Glutamatergic neuron (in vitro differentiated cells): ENCODE data around the gene DGUOK. TPM values are rescaled to one million over a fixed set of nuclear protein-coding genes. Genes with fewer than 3 reads are reported as not detected.

Experiments used
- DNase-seq: peaks from one replicate; pipeline ENCODE4 v3.0.0; 2022
- H3K27ac Mint-ChIP-seq: one replicate; pipeline ENCODE4 v1.8.0; 2020; ENCODE audit warnings: mild to moderate bottlenecking, mixed read lengths, inconsistent platforms; ENCODE audit not compliant: unreplicated experiment
- H3K27me3 Mint-ChIP-seq: one replicate; pipeline ENCODE4 v1.8.0; 2020; ENCODE audit warnings: mild to moderate bottlenecking, moderate library complexity, mixed read lengths, inconsistent platforms; ENCODE audit not compliant: unreplicated experiment
- H3K36me3 Mint-ChIP-seq: one replicate; pipeline ENCODE4 v1.8.0; 2020; ENCODE audit warnings: mild to moderate bottlenecking, mixed read lengths, inconsistent platforms; ENCODE audit not compliant: unreplicated experiment
- H3K4me1 Mint-ChIP-seq: one replicate; pipeline ENCODE4 v1.8.0; 2020; ENCODE audit warnings: mild to moderate bottlenecking, low read depth, mixed read lengths, inconsistent platforms; ENCODE audit not compliant: unreplicated experiment
- H3K4me3 Mint-ChIP-seq: one replicate; pipeline ENCODE4 v1.8.0; 2020; ENCODE audit warnings: mild to moderate bottlenecking, mixed read lengths, inconsistent platforms; ENCODE audit not compliant: unreplicated experiment
- H3K9me3 Mint-ChIP-seq: one replicate; pipeline ENCODE4 v1.8.0; 2020; ENCODE audit warnings: mild to moderate bottlenecking, moderate library complexity, mixed read lengths, inconsistent platforms; ENCODE audit not compliant: unreplicated experiment
- total RNA-seq: library from RNA; stranded (reverse); fragmentation: NEBNext Ultra II Directional; extraction: Animal tissue kit (Norgen Biotek cat#: 25700); gene quantifications from one replicate; pipeline ENCODE4 v1.2.1, GENCODE V29; 2021; ENCODE audit not compliant: unreplicated experiment
- TF ChIP-seq, protein P1 (sequence below): fragments of 200-600 bp; sonication (generic); IDR thresholded peaks from one replicate; pipeline ENCODE4 v1.5.0; 2021; ENCODE audit not compliant: partially characterized antibody, unreplicated experiment

DGUOK gene
- total RNA-seq, 1 donor from 2014 or later = 96.8 TPM

DNA sequence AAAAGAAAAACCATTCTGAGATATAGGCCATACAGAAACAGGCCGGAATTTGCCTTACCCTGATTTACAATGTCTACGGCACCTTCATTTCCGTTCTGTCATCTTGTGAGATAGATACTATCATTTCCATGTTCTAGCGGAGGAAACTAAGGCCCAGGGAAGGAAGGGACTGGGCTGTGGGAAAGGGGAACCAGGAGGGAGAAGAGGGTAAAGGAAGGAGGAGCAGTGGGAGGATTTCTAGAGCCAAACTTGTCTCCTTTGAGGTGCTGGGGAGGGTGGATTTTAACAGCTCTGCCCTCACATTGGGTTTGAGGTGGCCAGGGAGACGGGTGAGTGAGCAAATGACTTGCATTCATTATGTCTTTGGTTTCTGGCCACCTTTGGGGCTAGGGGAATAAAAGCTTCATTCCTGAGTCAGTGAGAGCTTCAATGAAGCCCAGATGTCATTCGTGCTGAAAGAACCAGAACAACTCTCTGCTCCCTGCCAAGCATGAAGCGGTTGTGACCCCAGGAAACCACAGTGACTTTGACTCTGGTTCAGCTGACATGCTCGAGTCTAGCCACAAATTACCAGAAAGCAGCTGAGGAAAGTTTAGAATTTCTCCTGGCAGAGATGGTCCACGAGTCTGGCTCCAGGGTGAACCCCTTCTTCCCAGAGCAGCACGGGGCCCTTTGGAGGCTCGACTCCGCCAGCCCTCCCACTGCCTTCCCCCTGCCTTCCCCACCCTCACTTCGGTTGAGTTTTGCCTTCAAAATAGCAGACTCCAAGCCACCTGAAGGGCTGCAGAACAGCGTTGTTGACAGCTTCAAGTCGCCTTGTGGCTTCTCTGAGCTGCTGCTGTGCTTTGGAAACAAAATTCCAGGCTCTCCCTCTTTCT lies 30.1 kb upstream of the DGUOK start:
- Mint-ChIP-seq H3K27ac (no peak overlapping the region), H3K4me1 (peaks cover 2% of the 10 kb centered on the region), H3K27me3 (peaks cover 4% of the 10 kb centered on the region), H3K9me3 (peaks cover 2% of the 10 kb centered on the region), H3K4me3 (no peak overlapping the region), H3K36me3 (no peaks in the 10 kb centered on the region)
- TF ChIP-seq, protein P1, sequence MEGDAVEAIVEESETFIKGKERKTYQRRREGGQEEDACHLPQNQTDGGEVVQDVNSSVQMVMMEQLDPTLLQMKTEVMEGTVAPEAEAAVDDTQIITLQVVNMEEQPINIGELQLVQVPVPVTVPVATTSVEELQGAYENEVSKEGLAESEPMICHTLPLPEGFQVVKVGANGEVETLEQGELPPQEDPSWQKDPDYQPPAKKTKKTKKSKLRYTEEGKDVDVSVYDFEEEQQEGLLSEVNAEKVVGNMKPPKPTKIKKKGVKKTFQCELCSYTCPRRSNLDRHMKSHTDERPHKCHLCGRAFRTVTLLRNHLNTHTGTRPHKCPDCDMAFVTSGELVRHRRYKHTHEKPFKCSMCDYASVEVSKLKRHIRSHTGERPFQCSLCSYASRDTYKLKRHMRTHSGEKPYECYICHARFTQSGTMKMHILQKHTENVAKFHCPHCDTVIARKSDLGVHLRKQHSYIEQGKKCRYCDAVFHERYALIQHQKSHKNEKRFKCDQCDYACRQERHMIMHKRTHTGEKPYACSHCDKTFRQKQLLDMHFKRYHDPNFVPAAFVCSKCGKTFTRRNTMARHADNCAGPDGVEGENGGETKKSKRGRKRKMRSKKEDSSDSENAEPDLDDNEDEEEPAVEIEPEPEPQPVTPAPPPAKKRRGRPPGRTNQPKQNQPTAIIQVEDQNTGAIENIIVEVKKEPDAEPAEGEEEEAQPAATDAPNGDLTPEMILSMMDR = no peak
- no peak for DNase-seq

DNA sequence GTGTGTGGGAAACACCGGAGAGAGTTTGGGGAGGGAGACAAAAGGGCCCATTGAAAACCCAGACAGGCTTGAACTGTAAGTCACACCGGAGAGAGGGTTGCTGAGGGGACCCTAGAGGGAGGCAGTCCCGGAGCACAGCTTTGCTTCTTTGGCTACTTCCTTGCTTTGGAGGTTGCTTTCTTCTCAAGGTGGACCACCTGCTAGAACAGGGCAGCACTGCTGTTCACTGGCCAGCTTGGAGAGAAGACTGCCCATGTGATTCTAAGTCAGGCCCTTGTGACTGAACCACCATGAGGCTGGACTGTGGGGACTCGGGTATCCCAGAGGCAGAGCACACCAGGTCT lies 29.5 kb upstream of the DGUOK start:
- peaks cover 3% of the 10 kb centered on the region for H3K27me3 Mint-ChIP-seq
- DNase-seq = no peak
- no peak overlapping the region for H3K27ac Mint-ChIP-seq
- H3K4me3 Mint-ChIP-seq = no peak overlapping the region
- peaks cover 4% of the 10 kb centered on the region for H3K9me3 Mint-ChIP-seq
- H3K4me1 Mint-ChIP-seq = peaks cover 2% of the 10 kb centered on the region
- TF ChIP-seq, protein P1 = no peak
- no peaks in the 10 kb centered on the region for H3K36me3 Mint-ChIP-seq

GRCh38 chr2:73897934-73898333 lies 28.7 kb upstream of the DGUOK start:
- Mint-ChIP-seq H3K27me3 (peaks cover 5% of the 10 kb centered on the region), H3K4me1 (peaks cover 2% of the 10 kb centered on the region), H3K36me3 (no peaks in the 10 kb centered on the region), H3K27ac (no peak overlapping the region), H3K9me3 (peaks cover 4% of the 10 kb centered on the region), H3K4me3 (no peak overlapping the region)
- DNase-seq = no peak
- TF ChIP-seq, protein P1 = no peak

GRCh38 chr2:73899801-73900336 lies 26.8 kb upstream of the DGUOK start:
- H3K4me1 Mint-ChIP-seq = peaks cover 2% of the 10 kb centered on the region
- H3K4me3 Mint-ChIP-seq = no peak overlapping the region
- no peak overlapping the region for H3K27ac Mint-ChIP-seq
- TF ChIP-seq, protein P1 = no peak
- H3K27me3 Mint-ChIP-seq = peaks cover 3% of the 10 kb centered on the region
- no peak for DNase-seq
- peaks cover 4% of the 10 kb centered on the region for H3K9me3 Mint-ChIP-seq
- no peaks in the 10 kb centered on the region for H3K36me3 Mint-ChIP-seq

DNA sequence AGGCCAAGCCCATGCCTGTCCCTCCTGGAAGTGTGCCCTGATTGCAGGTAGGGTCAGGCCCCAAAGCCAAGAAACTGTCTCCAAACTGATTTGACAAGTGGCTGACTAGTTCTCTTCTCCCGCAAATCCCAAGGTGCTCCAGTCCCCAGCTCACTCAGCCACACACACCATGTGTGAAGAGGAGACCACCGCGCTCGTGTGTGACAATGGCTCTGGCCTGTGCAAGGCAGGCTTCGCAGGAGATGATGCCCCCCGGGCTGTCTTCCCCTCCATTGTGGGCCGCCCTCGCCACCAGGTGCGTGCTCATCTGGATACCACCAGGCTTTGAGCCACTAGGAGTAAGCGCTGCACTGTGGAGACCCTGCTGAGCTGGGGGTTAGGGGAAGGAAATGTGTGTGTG lies 25.5 kb upstream of the DGUOK start:
- Mint-ChIP-seq H3K27ac (no peak overlapping the region), H3K9me3 (peaks cover 4% of the 10 kb centered on the region), H3K4me1 (peaks cover 2% of the 10 kb centered on the region), H3K4me3 (no peak overlapping the region), H3K27me3 (peaks cover 3% of the 10 kb centered on the region), H3K36me3 (no peaks in the 10 kb centered on the region)
- DNase-seq = no peak
- TF ChIP-seq, protein P1 = no peak
